HT1080 (cell line): ENCODE data around the gene ASPSCR1. TPM values are rescaled to one million over a fixed set of nuclear protein-coding genes. Genes with fewer than 3 reads are reported as not detected.

Experiments used
- DNase-seq: peaks from one replicate; pipeline ENCODE4 v3.0.0-alpha.2; 2015; ENCODE audit warnings: low read depth
- total RNA-seq: library from RNA; depleted of rRNA; stranded (reverse); fragments of >200 nt; shearing (Covaris generic); gene quantifications from 2 replicates; pipeline ENCODE4 v1.2.3, GENCODE V29; 2014

Gene ASPSCR1
- total RNA-seq, 1 experiment from 2014 or later: 41.2 TPM

DNA sequence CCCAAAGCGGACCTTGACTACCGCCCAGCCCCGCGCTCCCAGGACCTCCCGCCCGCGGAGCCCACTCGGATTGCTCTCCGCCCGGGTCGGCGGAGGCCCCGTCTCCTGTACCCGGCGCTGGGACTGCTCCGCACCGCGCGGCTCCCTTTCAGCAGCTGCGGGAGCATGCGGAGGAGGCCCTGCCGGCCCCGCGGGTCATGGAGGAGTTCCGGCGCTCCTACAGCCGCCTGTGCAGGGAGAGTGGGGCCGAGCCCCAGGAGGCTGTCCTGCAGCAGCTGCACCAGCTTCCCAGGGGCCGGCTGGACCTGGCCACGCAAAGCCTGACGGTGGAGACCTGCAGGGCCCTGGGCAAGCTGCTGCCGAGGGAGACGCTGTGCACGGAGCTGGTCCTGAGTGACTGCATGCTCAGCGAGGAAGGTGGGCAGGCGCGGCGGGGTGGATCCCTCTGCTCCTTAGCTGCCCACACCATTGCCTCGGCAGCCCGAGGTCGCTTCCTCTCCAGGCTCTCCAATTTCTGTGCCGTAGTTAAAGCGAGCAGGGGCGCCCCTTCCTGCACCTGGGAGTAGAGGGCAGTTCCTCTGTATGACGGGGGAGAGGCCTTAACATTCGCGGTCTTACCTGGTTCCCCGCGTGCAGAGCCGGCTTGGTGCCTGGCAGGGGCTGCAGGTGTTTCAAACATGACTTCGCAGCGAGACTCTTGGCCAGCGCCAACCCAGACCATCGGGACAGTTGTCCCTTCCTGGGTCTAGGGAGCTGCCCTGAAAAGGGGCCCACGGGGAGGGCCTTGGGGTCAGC is 46.2 kb downstream of the ASPSCR1 start:
- DNase-seq: no peak

DNA sequence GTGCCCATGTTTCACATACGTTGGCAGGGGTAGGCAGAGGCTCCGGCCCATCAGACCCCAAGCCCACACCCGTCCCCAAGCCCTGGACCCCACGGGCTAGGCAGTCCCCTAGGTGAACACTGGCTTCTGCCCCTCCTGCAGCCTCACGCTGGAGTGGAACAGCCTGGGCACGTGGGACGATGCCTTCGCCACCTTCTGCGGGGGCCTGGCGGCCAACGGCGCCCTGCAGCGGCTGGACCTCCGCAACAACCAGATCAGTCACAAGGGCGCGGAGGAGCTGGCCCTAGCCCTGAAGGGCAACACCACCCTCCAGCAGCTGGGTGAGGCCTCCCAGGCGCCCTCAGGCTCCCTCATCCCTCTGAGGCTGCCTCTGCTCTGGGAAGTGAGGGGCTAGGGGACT is 47.4 kb downstream of the ASPSCR1 start:
- no peak for DNase-seq

DNA sequence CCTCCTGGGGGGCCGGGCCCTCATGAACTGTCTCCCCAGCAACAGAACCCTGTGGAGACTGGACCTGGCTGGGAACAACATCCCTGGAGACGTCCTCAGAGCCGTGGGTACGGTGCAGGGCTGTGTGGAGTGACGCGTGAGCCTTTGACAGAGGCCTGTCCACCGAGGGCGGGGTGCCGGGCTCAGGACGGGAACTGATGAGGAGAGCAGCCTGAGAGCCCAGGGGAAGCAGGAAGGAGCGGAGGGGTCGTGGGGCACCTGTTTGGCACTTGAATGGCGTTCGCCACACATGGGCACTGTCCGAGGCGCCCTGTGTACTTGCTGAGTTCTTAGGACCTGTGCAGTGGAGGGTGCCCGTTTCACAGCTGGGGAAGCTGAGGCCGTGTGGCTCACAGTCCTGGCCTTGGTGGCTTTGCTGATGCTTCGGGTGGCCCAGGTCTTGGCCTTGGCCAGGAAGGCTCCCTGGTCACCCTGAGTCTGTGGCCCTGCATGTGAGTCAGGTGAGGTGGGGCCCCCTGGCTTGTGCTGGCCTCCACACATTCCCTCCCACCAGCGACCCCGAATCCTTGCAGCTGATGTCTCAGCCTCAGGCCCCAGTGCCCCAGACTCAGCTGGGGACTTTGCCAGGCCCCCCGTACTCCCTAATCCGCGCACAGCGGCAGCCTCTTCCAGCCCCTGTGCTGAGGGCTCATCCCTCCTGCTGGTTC is 48.1 kb downstream of the ASPSCR1 start:
- DNase-seq: no peak

DNA sequence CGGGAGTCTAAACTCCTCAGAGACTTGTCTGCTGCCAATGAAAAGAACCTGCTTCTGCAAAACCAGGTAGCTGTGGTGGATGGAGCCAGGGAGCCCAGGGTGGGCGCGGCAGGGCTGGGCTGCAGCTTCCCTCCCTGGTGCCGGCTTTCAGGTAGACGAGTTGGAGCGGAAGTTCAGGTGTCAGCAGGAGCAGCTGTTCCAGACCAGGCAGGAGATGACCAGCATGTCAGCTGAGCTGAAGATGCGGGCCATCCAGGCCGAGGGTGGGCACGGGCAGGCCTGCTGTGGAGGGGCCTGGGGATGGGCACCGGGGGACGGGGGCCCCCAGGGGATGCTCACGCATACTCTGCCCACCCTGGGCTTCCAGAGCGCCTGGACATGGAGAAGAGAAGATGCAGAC is 50.8 kb downstream of the ASPSCR1 start:
- DNase-seq: no peak

DNA sequence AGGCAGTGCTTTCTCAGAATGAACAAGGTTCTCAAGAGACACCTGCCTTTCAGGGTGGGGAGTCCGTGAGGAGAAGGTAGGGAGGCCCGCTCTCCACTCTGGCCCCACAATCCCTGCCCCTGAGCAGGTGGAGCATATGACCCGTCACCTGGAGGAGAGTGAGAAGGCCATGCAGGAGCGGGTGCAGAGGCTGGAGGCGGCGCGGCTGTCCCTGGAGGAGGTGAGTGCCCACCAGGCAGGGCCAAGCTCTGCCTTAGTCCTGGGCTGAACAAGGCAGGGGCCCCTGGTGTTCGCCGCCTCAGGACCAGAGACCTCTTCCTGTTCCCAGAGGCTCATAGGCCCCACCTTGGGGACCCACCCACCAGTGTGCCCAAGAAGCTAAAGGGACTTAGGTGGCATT is 51.5 kb downstream of the ASPSCR1 start:
- no peak for DNase-seq

DNA sequence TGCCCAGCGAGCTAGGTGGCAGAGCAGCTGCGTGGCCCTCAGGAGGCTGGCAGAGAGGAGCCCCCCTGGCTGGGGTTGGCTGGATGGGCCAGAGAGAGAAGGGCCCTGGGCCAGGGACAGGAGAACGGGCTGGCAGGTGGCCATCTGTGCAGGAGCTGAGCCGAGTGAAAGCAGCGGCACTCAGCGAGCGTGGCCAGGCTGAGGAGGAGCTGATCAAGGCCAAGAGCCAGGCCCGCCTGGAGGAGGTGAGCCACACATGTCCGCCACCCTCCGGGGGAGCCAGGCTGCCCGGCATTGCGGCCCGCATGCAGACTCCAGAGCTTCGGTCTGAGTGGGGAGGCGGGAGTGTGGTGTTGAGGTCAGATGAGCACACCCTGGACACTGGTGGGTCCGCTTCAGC is 52.0 kb downstream of the ASPSCR1 start:
- no peak for DNase-seq

DNA sequence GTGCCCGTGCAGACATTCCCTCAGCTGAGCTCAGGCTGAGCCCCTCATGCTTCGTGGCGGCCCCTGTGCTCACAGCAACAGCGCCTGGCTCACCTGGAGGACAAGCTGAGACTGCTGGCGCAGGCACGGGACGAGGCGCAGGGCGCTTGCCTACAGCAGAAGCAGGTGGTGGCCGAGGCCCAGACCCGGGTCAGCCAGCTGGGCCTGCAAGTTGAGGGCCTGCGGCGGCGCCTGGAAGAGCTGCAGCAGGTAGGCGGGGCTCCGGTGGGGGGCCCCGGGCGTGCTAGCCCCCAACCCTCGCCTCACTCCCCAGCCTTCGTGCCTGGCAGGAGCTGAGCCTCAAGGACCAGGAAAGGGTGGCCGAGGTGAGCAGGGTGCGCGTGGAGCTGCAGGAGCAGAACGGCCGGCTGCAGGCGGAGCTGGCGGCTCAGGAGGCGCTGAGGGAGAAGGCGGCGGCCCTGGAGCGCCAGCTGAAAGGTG is 52.6 kb downstream of the ASPSCR1 start:
- DNase-seq: no peak

DNA sequence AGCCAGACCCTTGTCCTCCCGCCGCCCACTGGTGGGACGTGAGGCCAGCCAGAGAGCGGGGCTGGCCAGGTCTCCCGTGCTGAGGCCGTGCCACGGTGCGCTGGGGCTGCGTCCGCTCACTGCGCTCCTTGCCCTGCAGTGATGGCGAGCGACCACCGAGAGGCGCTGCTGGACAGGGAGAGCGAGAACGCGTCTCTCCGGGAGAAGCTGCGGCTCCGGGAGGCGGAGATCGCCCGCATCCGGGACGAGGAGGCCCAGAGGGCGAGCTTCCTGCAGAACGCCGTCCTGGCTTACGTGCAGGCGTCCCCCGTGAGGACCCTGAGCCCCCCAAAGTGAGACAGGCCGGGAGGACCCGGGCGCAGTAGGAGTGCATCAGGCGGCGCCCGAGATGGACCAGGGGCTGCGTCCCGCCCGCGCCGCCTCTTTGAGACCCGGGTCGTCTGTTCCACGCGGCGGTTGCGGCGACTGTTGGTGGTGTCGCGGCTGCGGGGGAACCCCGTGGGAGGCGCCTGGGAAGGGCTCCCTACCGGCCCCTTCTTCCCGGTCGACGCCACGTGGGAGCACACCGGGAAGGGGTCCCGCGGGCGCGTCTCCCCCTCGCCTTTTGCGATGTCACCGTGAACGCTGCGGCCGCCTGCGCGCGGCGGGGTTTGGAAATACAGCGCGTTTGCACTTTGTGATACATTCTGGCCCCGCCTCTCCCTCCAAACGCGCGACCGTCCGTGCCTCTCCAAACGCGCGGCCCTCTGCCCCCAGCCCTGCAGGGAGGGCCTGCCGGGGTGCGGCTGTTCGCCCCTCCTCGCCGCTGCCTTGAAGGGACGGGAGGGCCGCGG is 53.3 kb downstream of the ASPSCR1 start:
- DNase-seq: peak; percentile 71

DNA sequence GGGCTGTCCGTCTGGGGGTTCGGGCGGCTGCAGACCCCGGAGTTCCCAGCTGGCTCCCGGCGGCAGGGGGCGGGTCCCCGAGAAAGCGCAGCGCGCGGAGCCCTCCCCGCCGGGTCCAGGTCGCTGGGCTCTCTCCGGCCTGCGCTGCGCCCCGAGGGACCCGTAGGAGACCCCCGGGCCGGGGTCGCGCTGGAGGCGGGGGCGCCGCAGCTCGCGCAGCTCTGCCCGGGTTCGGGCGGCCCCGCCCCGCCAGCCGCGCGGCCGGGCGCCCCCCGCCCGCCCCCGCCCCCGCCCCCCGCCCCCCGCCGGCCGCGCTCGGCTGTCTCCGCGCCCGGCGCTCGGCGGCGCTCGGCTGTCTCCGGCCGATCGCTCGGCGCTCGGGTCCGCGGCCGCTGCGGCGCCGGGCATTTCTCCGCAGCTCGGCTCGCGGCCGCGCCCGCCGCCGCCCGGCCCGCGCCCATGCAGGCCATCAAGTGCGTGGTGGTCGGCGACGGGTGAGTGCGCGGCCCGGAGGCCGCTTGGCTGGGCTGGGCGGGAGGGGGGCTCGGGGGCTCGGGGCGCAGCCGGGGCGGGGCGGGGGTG is 54.0 kb downstream of the ASPSCR1 start, which contains the start of gene RAC3:
Gene RAC3 (plus strand): TSS at position 376 of the 582 bp plus-strand sequence. CDS start 84 bp downstream, at position 460.
- no peak for DNase-seq

DNA sequence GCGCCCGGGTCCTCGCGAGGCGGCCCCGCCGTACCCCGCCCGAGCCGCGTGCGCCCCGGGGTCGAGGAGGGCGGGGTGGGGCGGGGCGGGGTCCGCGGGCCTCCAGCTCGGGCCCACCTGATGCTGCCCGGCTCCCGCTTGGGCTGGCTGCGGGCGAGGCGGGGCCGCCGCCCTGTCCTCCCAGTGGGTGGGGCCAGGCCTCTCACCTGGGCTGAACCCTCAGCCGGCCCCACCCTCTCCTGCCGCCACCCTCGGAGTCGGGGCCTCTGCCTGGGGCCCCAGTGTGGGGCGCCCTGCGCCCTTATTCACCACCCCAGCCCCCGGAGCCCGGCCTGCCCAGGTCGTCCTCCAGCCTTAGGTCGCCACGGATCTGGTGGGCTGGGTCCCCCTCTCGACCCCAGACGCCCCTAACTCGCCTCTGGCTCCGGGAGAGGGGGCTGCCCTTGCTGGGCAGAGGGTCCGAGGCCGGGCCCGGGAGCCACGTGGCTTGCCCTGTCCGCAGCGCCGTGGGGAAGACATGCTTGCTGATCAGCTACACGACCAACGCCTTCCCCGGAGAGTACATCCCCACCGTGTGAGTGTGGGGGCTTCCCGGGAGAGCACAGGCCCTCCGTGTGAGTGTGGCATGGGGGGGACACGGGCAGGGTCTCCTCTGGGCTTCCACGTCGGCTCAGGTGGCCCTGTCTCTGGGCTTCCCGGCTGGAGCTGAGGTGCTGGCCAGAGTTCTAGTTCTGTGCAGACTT is 54.6 kb downstream of the ASPSCR1 start:
- no peak for DNase-seq

DNA sequence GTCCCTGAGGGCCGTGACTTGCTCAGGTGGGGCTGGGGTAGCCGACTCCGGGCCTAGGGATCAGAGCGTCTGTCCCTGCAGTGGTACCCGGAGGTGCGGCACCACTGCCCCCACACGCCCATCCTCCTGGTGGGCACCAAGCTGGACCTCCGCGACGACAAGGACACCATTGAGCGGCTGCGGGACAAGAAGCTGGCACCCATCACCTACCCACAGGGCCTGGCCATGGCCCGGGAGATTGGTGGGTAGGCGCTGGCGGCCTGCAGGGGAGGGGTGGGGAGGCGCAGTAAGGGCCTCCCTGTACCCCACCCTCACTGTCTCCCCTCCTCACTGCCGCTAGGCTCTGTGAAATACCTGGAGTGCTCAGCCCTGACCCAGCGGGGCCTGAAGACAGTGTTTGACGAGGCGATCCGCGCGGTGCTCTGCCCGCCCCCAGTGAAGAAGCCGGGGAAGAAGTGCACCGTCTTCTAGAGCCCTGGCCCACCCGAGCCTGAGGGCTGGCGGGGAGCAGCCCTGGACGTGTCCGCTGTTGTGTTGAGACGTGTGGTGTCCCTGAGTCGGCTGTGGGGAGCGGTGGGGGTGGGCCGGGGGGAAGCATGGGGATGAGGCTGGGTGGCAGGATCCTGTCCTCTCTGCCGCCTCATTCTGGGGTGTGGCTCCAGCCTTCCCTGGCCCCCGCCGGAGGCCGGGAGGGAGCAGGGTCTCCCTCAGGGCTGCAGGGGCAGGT is 56.1 kb downstream of the ASPSCR1 start:
- DNase-seq: no peak

DNA sequence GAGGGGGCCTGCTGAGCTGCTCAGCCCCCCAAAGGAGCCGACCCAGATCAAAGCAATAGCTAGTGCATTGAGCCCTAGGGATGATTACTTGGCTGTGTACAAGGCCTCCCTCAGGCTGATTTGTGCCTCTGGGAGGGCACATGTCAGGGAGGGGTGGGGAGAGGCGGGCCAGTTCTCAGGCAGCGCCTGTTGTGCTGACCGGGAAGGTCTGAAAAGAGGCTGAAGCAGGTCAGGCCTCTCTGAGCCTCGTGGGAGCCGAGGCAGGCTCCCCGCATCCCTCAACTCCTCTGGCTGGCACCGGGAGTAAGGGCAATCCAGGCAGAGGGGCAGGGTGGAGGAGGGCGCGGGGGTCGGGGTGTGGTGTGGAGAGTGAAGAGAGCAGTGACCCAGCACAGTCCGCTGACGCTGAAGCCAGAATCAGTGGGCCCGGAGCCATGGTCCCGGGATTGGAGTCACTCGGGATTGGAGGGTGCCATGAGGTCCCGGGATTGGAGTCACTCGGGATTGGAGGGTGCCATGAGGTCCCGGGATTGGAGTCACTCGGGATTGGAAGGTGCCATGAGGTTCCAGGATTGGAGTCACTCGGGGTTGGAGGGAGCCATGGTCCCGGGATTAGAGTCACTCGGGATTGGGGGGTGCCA is 57.1 kb downstream of the ASPSCR1 start:
- DNase-seq: no peak

DNA sequence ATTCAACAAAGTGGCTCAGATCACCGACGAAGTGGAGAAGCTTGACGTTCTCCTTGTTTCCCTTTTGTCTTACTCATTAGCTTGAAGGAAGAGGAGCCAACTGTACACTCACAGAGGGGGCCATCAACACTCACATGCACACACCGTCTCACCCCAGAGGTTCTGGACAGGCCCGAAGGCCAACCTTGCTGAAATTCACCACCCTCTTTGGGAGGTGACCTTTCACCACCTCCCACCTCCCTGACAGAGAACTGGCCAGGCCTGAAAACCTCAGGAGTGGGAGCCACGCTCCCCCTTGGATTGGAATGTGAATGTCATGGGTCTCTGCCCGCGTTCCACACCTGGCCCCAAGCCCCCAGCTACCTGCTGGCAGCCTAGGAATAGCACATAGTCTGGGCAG is 58.1 kb downstream of the ASPSCR1 start:
- DNase-seq: no peak

DNA sequence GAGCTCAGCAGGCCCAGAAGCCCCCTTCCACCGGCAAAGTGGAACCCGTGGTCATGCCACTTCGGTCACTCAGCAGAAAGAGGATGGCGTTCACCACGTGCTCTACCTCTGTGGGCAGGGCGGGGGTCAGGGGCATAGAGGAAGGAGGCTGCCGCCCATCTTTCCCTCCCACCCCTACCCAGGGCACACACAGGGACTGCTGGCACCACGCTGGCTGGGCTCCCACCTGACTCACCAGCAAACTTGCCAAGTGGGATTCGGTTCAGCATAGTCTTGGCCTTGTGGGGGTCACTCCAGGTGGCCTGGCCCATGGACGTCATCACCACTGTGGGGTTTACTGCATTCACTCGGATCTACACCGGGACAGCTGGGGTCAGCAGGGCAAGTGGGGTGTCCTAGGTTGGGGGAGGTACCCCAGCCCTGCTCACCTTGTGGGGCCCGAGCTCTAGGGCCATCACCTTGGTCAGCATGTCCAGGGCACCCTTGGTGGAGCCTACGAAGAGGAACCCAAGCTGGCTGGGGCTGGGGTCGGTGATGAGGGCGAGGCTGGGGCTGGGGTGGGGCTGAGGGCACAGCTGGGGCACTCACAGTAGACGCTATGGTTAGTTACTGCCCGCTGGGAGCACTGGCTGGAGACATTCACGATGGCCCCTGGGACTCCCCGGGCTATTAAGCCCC is 58.7 kb downstream of the ASPSCR1 start:
- DNase-seq: no peak

DNA sequence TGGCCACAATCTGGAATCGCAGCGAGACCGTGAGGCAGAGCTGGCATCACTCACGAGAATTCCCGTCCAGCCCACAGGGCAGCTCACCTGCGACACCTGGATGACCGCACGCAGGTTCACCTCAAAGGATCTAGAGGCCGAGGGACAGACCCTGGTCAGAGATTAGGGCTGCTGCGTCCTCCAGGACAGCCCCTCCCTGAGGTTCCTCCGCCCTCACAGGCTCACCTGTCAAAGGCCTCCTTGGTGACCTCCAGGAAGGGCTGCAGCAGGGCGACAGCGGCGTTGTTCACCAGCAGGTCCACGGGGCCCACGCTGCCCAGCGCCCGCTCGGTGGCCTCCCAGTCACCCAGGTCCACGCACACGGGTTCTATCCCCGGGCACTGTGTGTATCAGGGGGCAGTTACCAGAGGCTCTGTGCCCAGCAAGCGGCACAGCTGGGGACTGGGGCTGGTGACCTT is 59.2 kb downstream of the ASPSCR1 start:
- DNase-seq: no peak

DNA sequence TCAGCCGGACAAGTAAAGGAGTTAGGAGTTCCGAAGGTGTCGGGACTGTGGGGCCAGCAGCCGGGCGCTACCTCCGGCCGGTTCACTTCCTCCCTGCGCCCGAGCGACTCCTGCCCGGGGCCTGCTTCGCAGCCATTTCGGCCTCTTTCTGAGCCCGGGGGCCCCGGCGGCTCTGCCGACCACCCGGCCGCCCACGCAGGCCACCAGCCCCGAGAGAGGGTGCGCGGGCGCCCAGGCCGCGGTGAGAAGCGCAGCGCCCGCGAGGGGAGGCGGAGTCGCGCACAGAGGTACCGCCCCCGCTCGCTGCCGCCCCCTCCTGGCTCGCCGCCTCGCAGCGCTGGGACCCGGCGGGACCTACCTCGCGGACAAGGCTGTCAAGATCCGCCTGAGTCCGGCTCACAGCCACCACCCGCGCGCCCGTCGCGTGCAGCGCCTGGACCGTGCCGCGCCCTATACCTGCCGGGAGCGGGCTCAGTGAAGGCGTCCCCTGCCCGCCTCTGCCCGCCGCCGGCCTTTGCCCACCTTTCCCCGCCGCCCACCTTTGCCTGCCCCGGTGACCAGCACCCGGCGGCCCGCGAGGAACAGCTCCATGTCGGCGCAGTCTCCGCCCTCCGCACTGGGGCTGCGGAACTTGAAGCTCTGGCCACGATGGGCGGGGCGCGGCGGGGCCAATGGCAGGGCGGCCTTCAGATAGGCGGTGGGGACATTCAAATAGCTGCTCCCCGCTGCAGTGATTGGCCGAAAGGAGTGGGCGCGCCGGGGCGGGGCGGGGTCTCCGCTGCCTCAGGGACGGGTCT is 59.9 kb downstream of the ASPSCR1 start, which contains the start of gene DCXR:
Gene DCXR (minus strand): TSS at position 606 of the 797 bp plus-strand sequence. CDS start 15 bp downstream, at position 591.
- peak; percentile 96 for DNase-seq

DNA sequence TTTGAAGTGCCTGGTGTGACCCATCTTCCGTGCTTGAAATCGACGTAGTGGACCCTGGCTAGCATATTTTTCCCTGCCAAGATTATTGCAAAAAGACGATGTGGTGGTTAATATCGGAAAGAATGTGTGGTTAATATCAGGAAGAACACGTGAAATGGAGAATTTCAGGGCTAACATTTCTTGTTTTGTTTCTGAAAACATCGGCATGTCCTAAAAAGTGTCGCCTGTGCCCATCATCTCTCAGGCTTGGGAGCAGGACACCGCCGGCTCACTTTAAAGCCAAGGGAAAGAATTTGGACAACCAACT is 60.4 kb downstream of the ASPSCR1 start:
- no peak for DNase-seq
